Heart left ventricle (tissue), 13 donors: ENCODE results near the gene KCNQ1.

Experiments
- POLR2A ChIP-seq, 2 donors: fragments of 450-650 bp; IDR thresholded peaks; one replicate each; pipeline ENCODE4 v1.6.1; 2017; ENCODE audit warnings: antibody characterized with exemption in 2 of 2, mild to moderate bottlenecking in 2 of 2, moderate library complexity in 2 of 2
- TF ChIP-seq, protein P1 (sequence below), 12 donors: fragments of 200-600 bp; sonication (generic) in 4 of 12; IDR thresholded peaks; one replicate each; pipeline versions ENCODE4 v1.5.0 to v1.8.0; 2018 to 2022; ENCODE audit warnings: antibody characterized with exemption in 12 of 12, mild to moderate bottlenecking in 5 of 12
- donor health status: ischemic (EF 13 %, LVEDD 7.1; RV severe dilation, severe dysfunction).
- donor health status: DM: no; HTN: yes; CAD: no.
- donor health status: DM: no; HTN: no; CAD: no.
- donor health status: ischemic (EF 25% LVEDD 6.9; RV normal size, moderate dysfunction).
- donor health status: ischemic (EF 25% LVEDD 5.7; RV mildly dilated, moderate dysfunction).
- donor health status: ischemic (EF 35%, LVEDD 5.7; RV mildly dilated, moderate dysfunction).
- donor health status: nonischemic (EF 11% LVEDD 7.7; RV severe dilation, severe dysfunction).
- donor health status: DM: yes; HTN: yes; CAD: no.
- donor health status: PGD.
- donor health status: ischemic (EF 29% LVEDD 5.4; RV normal size, mild dysfunction).
- donor health status: nonischemic (EF 23%, LVEDD 6.1; RV moderate dilation, normal function).

- TF ChIP-seq, protein P1, sequence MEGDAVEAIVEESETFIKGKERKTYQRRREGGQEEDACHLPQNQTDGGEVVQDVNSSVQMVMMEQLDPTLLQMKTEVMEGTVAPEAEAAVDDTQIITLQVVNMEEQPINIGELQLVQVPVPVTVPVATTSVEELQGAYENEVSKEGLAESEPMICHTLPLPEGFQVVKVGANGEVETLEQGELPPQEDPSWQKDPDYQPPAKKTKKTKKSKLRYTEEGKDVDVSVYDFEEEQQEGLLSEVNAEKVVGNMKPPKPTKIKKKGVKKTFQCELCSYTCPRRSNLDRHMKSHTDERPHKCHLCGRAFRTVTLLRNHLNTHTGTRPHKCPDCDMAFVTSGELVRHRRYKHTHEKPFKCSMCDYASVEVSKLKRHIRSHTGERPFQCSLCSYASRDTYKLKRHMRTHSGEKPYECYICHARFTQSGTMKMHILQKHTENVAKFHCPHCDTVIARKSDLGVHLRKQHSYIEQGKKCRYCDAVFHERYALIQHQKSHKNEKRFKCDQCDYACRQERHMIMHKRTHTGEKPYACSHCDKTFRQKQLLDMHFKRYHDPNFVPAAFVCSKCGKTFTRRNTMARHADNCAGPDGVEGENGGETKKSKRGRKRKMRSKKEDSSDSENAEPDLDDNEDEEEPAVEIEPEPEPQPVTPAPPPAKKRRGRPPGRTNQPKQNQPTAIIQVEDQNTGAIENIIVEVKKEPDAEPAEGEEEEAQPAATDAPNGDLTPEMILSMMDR (IDR thresholded peaks at IDR 0.05) = no peak
- no peak for TF ChIP-seq POLR2A (IDR thresholded peaks at IDR 0.05)
Measured at GRCh38 chr11:2810411-2811205, 365.8 kb downstream of the KCNQ1 start.
